DMS 273 (cell line): ENCODE data around the gene NUDT4.
A peak's percentile ranks its signal among the peaks of the same experiment; 100 is the strongest.
"Not testable (repeated sequence)": the region's sequence is repeated elsewhere in the genome, so short reads cannot be mapped to it uniquely, and the experiment has no call there.

Experiments
- DNase-seq: peaks from one replicate; lab custom pipeline; 2025; ENCODE audit not compliant: unreplicated experiment; lab: John Stamatoyannopoulos, UW

Gene NUDT4

GRCh38 chr12:93365616-93366405 is 11.9 kb upstream of the NUDT4 start:
- no peak for DNase-seq

DNA sequence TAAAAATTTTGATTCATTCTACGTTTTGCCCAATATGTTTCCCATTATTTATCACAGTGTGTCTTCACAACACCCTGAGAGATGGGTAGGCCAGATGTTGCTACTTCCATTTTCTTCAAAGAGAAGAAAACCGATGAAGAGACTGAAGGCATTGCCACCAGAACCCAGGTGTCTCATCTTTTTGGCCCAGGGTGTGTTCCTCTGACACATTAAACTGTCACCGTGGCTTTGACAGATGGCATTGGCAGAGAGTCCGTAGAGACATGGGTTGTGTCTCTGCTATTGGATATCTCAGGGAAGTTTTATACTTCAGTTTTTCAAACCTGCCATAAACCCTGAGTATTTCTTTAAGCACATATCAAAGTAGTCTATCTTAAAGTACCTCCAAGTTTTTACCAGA is 11.3 kb upstream of the NUDT4 start:
- no peak for DNase-seq

DNA sequence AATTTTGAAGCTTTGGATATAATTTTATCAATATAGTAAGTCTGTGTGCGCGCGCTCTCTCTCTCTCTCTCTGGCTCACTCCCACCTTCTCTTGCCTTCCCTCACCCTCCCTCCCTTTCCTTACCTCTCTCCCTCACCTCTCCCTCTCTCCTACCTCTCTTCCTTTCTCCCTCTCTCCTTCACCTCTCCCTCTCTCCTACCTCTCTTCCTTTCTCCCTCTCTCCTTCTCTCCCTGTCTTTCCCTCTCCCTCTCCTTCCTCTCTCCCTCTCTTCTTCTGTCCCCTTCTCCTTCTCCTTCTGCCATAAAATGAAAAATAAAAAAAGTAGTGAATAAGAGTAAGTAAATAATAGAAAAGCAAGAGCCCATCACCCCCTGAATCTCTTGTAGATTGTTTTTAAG is 9.0 kb upstream of the NUDT4 start:
- DNase-seq, result no peak

GRCh38 chr12:93369505-93369904 is 8.2 kb upstream of the NUDT4 start:
- no peak for DNase-seq

DNA sequence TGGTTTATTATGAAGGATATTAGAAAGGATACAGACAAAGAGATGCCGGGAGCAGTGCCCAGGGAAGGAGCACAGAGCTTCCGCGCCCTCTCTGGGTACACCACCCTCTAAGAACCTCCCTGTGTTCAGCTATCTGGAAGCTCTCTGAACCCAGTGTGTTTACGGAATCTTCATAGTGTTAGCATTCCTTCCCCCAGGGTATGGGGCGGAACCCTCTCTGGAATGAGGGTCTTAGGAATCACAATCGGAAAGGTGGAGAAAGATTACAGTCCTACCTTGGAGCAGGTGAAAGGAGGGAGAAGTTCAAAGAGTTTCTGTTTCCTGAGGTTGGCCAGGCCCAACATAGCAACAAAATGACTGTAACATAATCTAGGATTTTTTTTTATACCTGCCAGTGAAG is 6.8 kb upstream of the NUDT4 start:
- no peak for DNase-seq

- DNase-seq, result no peak
Measured at GRCh38 chr12:93373961-93374656, 3.6 kb upstream of the NUDT4 start.

GRCh38 chr12:93375906-93376305 is 1.8 kb upstream of the NUDT4 start:
- no peak for DNase-seq

- DNase-seq, result peak; percentile 38
Measured at GRCh38 chr12:93376436-93377251, 1.1 kb upstream of the NUDT4 start.

DNA sequence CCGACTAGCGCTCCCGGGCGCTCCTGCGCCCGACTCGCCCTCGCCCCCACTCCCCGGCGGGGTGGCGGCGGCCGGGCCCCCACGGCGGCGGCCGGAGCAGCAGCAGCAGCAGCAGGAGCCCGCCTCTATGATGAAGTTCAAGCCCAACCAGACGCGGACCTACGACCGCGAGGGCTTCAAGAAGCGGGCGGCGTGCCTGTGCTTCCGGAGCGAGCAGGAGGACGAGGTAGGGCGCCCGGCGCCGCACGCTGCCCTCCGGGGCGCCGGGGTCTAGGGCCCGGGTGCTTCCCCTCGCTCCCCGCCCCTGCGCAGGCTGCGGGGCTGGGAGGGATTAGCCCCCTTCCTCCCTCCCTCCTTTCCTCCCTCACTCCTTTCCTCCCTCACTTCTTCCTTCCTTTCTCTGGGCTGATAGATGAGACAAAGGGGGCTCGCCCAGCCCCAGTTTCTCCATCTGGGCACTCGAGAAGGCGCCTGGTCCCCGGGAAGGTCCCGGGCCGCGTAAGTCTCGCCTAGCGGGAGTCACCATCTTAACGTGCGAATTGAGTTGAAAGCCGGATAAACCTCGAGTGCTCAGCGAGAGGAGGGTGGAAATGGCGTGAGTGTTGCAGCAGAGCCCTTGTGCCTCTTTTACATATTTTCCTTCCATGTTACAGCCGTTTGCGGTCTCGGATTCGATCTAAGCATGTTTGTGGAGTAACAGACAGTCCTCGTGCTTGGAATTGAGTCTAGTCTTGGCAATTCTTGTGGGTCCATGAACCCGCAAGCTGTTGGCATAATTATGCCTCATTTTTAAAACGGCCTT is 672 bp downstream of the NUDT4 start:
- peak; percentile 73 for DNase-seq

DNA sequence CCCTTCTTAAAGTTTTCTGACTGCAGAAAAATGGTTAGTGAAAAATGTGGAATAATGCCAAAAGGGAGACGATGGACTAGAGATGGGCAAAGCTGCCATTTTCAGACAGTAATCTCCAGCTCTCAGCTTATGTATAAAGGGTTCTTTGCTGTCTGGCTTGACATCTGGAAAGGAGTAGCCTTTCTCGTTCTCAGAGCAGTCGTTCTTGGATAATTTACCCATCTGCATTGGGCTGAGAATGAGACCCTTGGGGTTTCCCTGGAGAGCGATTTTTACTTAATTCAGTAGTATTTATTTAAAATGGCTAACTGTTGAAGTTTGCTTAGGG is 1.2 kb downstream of the NUDT4 start:
- peak; percentile 61 for DNase-seq

- DNase-seq, result peak; percentile 28
Measured at GRCh38 chr12:93379326-93379980, 1.7 kb downstream of the NUDT4 start.

GRCh38 chr12:93379981-93380361 is 2.2 kb downstream of the NUDT4 start:
- peak; percentile 16 for DNase-seq

GRCh38 chr12:93380480-93381121 is 2.9 kb downstream of the NUDT4 start:
- peak; percentile 39 for DNase-seq

GRCh38 chr12:93381161-93381975 is 3.6 kb downstream of the NUDT4 start:
- no peak for DNase-seq

DNA sequence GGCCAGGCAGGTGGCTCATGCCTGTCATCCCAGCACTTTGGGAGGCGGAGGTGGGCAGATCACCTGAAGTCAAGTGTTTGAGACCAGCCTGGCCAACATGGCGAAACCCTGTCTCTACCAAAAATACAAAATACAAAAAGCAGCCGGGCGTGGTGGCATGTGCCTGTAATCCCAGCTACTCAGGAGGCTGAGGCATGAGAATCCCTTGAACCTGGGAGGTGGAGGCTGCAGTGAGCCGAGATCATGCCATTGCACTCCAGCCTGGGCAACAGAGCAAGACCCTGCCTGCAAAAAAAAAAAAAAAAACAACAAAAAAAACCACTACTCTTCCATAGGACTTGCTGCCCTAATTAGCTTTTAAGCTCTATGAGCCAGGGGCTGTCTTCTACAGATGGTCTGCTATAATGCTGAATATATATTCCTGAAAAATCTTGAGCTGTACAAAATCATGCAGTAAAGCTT is 4.3 kb downstream of the NUDT4 start:
- DNase-seq, result not testable (repeated sequence)

DNA sequence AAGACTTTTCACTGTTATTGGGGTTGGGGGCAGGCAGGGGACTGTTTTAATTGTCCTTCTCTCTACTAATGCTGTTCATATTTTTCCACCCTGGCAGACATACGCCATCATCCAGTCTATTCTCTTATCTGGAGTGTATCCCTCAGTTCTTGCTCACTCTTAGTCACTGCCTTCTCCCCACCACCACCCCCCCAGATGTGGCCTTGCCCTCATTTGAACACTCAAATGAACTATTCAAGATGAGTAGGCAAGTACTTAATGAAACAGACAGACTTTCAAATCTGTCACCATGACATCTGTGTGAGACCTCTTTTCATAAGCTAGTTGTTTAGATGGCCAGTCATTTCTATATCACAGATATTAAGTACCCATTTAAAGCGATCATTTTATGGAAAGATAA is 10.1 kb downstream of the NUDT4 start:
- no peak for DNase-seq

DNA sequence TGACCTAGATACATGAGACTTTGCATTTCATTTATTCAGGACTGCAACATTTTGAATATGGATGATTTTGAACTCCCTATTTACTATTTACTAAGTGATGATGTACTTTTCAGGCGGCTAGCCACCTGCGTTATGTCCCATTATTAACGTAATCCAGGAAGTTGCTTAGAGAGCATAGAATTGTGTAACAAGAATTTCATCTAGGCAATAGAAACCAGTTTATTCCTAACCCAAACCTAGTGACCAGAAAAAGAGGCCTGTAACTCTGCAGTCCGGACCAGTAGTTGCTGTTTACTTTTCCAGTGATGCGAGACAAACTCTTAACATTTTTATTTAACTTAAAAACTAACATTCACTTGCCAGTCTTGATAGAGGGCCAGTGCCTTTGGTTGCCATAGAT is 12.3 kb downstream of the NUDT4 start:
- DNase-seq, result no peak

DNA sequence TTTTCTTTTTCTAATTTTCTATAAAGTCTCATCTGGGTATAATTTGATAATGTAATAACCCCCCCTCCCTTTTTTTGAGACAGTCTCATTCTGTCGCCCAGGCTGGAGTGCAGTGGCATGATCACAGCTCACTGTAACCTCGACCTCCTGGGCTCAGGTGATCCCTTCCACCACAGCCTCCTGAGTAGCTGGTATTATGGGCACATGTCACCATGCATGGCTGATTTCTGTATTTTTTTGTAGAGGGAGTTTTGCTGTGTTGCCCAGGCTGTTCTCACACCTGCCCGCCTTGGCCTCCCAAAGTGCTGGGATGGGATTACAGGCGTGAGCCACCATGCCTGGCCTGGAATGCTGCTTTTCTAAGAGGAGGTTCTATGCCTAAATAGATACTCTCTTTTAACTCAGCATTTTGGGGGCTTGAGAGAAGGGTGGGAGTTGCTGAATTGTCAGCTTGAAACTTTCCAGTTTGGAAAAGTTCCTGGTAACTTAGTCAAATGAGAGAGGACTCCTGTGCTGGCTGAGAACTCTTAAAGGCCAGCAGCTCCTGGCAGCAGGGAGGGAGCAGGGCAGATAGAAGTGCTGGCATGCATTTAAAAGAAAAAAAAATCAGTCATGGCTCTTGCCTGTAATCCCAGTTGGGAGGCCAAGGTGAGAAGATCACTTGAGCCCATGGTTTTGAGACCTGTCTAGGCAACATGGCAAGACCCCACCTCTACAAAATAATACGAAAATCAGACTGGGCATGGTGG is 13.0 kb downstream of the NUDT4 start:
- DNase-seq, result no peak
